ENCODE measurements around the gene CREB5. TPM values are rescaled to one million over a fixed set of nuclear protein-coding genes. Genes with fewer than 3 reads are reported as not detected.

CREB5 gene
- total RNA-seq, 1 donor from 2014 or later, result 13.6 TPM

- peaks cover 6% of the 10 kb centered on the region for H3K9me3 Mint-ChIP-seq
- H3K4me1 Mint-ChIP-seq, result peaks cover 4% of the 10 kb centered on the region
Measured at GRCh38 chr7:28790467-28790866, 378.1 kb downstream of the CREB5 start.

GRCh38 chr7:28792858-28793257 is 380.5 kb downstream of the CREB5 start:
- Mint-ChIP-seq H3K27ac (no peak overlapping the region), H3K36me3 (no peaks in the 10 kb centered on the region), H3K27me3 (ENCODE audit: low read depth) (peaks cover 3% of the 10 kb centered on the region), H3K9me3 (peaks cover 6% of the 10 kb centered on the region), H3K4me3 (no peak overlapping the region), H3K4me1 (no peaks in the 10 kb centered on the region)
- no peak for DNase-seq (ENCODE audit: low spot score in 2 of 2, unreplicated experiment in 2 of 2)
- TF ChIP-seq CTCF (IDR thresholded peaks at IDR 0.05; ENCODE audit: unreplicated experiment), result no peak

More at GRCh38 chr7:28790467-28790866, 378.1 kb downstream of the CREB5 start:
- no peak for TF ChIP-seq CTCF (IDR thresholded peaks at IDR 0.05; ENCODE audit: unreplicated experiment)
- no peak for DNase-seq (ENCODE audit: low spot score in 2 of 2, unreplicated experiment in 2 of 2)
- Mint-ChIP-seq H3K36me3 (no peaks in the 10 kb centered on the region), H3K4me3 (no peak overlapping the region), H3K27ac (no peak overlapping the region), H3K27me3 (ENCODE audit: low read depth) (peaks cover 3% of the 10 kb centered on the region)

GRCh38 chr7:28793381-28794085 is 381.2 kb downstream of the CREB5 start:
- Mint-ChIP-seq H3K4me1 (peaks cover 5% of the 10 kb centered on the region), H3K27me3 (ENCODE audit: low read depth) (peaks cover 1% of the 10 kb centered on the region), H3K36me3 (no peaks in the 10 kb centered on the region), H3K4me3 (no peak overlapping the region), H3K27ac (no peak overlapping the region), H3K9me3 (peaks cover 6% of the 10 kb centered on the region)
- TF ChIP-seq CTCF (IDR thresholded peaks at IDR 0.05; ENCODE audit: unreplicated experiment), result no peak
- DNase-seq (ENCODE audit: low spot score in 2 of 2, unreplicated experiment in 2 of 2), result no peak

- no peak for DNase-seq (ENCODE audit: low spot score in 2 of 2, unreplicated experiment in 2 of 2)
- Mint-ChIP-seq H3K27ac (no peak overlapping the region), H3K4me1 (peaks cover 18% of the 10 kb centered on the region), H3K4me3 (no peak overlapping the region), H3K9me3 (no peaks in the 10 kb centered on the region), H3K27me3 (ENCODE audit: low read depth) (no peaks in the 10 kb centered on the region), H3K36me3 (no peaks in the 10 kb centered on the region)
- no peak for TF ChIP-seq CTCF (IDR thresholded peaks at IDR 0.05; ENCODE audit: unreplicated experiment)
Measured at GRCh38 chr7:28798274-28798673, 386.0 kb downstream of the CREB5 start.

- no peak for TF ChIP-seq CTCF (IDR thresholded peaks at IDR 0.05; ENCODE audit: unreplicated experiment)
- Mint-ChIP-seq H3K27ac (no peak overlapping the region), H3K9me3 (no peaks in the 10 kb centered on the region), H3K36me3 (peaks cover 5% of the 10 kb centered on the region), H3K4me3 (no peak overlapping the region), H3K4me1 (peaks cover 18% of the 10 kb centered on the region), H3K27me3 (ENCODE audit: low read depth) (no peaks in the 10 kb centered on the region)
- DNase-seq (ENCODE audit: low spot score in 2 of 2, unreplicated experiment in 2 of 2), result no peak
Measured at GRCh38 chr7:28799619-28800018, 387.3 kb downstream of the CREB5 start.

Data from mesothelial cell of epicardium (in vitro differentiated cells).